C4-2B (cell line): ENCODE measurements around the gene DUSP9.
"Not testable (repeated sequence)": the region's sequence is repeated elsewhere in the genome, so short reads cannot be mapped to it uniquely, and the experiment has no call there.

ENCODE experiments used
- ZFX ChIP-seq: fragments of 450-650 bp; IDR thresholded peaks from 2 replicates; pipeline ENCODE4 v1.6.1; 2017
- TF ChIP-seq, protein P1 (sequence below): fragments of 450-650 bp; conservative IDR thresholded peaks from 2 replicates; pipeline ENCODE4 v1.5.1; 2017; ENCODE audit warnings: mild to moderate bottlenecking

DNA sequence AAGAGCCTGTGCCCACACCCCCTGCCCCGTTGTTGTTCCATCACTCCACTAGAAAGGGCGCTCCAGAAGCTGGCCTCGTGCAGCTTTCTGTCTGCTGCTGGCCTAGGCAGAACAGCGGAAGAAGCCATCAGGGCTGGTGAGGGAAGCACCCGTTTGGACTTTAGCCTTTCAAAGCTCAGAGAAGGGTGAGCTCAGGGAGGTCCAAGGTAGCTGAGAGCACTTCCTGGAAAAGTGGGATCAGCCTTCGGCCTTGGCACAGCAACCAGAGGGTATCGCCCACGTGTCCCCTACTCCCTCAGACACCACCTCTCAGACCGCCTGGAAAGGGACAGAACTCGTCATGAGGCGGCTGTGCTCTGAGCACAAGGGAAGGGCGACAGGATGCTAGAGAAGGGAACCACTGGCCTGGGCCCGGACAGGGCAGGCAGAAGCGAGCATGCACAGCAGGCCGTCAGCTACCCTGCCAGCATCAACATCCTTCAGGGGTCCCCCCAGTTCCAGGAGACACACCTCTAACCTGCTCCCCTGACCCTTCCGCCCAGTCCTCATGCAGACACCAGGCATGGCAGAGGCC is 52.3 kb downstream of the DUSP9 start:
- TF ChIP-seq, protein P1, sequence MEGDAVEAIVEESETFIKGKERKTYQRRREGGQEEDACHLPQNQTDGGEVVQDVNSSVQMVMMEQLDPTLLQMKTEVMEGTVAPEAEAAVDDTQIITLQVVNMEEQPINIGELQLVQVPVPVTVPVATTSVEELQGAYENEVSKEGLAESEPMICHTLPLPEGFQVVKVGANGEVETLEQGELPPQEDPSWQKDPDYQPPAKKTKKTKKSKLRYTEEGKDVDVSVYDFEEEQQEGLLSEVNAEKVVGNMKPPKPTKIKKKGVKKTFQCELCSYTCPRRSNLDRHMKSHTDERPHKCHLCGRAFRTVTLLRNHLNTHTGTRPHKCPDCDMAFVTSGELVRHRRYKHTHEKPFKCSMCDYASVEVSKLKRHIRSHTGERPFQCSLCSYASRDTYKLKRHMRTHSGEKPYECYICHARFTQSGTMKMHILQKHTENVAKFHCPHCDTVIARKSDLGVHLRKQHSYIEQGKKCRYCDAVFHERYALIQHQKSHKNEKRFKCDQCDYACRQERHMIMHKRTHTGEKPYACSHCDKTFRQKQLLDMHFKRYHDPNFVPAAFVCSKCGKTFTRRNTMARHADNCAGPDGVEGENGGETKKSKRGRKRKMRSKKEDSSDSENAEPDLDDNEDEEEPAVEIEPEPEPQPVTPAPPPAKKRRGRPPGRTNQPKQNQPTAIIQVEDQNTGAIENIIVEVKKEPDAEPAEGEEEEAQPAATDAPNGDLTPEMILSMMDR, result not testable (repeated sequence)
- not testable (repeated sequence) for TF ChIP-seq ZFX
